Stomach (tissue), 9 donors: ENCODE measurements around the gene CACNA2D3. TPM values are rescaled to one million over a fixed set of nuclear protein-coding genes. Genes with fewer than 3 reads are reported as not detected.

Source experiments
- DNase-seq, 2 donors: peaks; one replicate each; pipeline versions ENCODE4 v3.0.0 to v3.0.0-alpha.2; 2013 to 2019
- H3K27ac ChIP-seq, 5 donors: fragments of 200-600 bp in 4 of 5; sonication (generic) in 4 of 5; one replicate each; pipeline ENCODE4 v1.5.1; 2013 to 2019; ENCODE audit warnings: mild to moderate bottlenecking in 1 of 5, moderate library complexity in 1 of 5
- H3K27me3 ChIP-seq, 3 donors: fragments of 200-600 bp; sonication (generic); one replicate each; pipeline ENCODE4 v1.5.1; 2017 to 2019; ENCODE audit warnings: mixed run types in 1 of 3
- H3K36me3 ChIP-seq, 4 donors: fragments of 200-600 bp; sonication (generic); 1 replicate in 3 of 4; 2 replicates in 1 of 4; pipeline ENCODE4 v1.5.1; 2016 to 2019
- H3K4me1 ChIP-seq, 4 donors: fragments of 200-600 bp; sonication (generic); one replicate each; pipeline ENCODE4 v1.5.1; 2016 to 2019
- H3K4me3 ChIP-seq, 4 donors: fragments of 200-600 bp; sonication (generic) in 3 of 4; one replicate each; pipeline ENCODE4 v1.5.1; 2016 to 2019; ENCODE audit warnings: mild to moderate bottlenecking in 1 of 4
- H3K9me3 ChIP-seq, 4 donors: fragments of 200-600 bp; sonication (generic); one replicate each; pipeline ENCODE4 v1.5.1; 2016 to 2019
- CTCF ChIP-seq, 7 experiments: fragments of 450-650 bp in 4 of 7; fragments of 200-600 bp in 3 of 7; sonication (generic) in 3 of 7; IDR thresholded peaks; one replicate each; pipeline ENCODE4 v1.5.1; 2016 to 2019; ENCODE audit warnings: antibody characterized with exemption in 7 of 7, control low read depth in 2 of 7, mild to moderate bottlenecking in 1 of 7
- EP300 ChIP-seq: sonication (generic); formaldehyde crosslinking; IDR thresholded peaks from one replicate; pipeline ENCODE4 v1.6.1; 2017; ENCODE audit warnings: antibody characterized with exemption
- POLR2A ChIP-seq, 4 donors: fragments of 450-650 bp; IDR thresholded peaks; one replicate each; pipeline ENCODE4 v1.6.1; 2016; ENCODE audit warnings: antibody characterized with exemption in 4 of 4, control low read depth in 2 of 4, mild to moderate bottlenecking in 1 of 4, moderate library complexity in 1 of 4
- POLR2AphosphoS5 ChIP-seq, 3 donors: sonication (generic); formaldehyde crosslinking; IDR thresholded peaks; one replicate each; pipeline ENCODE4 v1.6.1; 2016; ENCODE audit warnings: antibody characterized with exemption in 3 of 3
- WGBS, 5 donors: extraction: QIAGEN DNeasy Blood & Tissue Kit in 3 of 5; methylation state at CpG; one replicate each; pipeline versions ENCODE4 v1.1.5 to v1.1.7; 2013 to 2018; 5-methylcytosine and 5-hydroxymethylcytosine counted together
- intact Hi-C: fragments of 100-400 bp; cut with DNase I; formaldehyde crosslinking; loops from one replicate; pipeline ENCODE4 v1.15.1; 2023; ENCODE audit warnings: low total_unique reads
- polyA plus RNA-seq, 3 donors: library from polyadenylated mRNA; stranded (reverse); fragments of 200-250 nt; gene quantifications; one replicate each; pipeline ENCODE4 v1.2.3, GENCODE V29; 2013
- total RNA-seq, 5 donors: library from RNA; depleted of rRNA; stranded (reverse); fragments of >200 nt; gene quantifications; one replicate each; pipeline versions ENCODE4 v1.1.0 to v1.2.3, GENCODE V29; 2014 to 2016
- donor health status: healthy with polysubstance abuse.
- donor health status: Bipolar disorder and iron deficiency.
- donor health status: healthy.

CACNA2D3 gene
- total and polyA plus RNA-seq, 8 donors = 0.56 to 54.0 (median 2.9) TPM; not detected in 1

DNA sequence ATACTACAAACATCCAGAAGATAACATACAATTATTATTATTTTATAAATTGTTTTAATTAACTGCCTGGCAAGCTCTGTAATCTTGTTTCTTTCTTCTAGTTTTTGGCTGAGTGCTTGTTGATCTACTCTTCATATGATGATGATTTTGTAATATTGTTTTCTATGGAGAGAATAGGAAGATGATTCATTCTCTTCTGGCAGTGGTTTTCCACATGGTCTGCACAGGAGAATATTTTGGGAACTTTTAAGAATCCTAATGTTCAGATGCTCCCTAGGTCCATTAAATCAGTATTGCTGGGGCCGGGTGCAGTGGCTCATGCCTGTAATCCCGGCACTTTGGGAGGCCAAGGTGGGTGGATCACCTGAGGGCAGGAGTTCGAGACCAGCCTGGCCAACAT lies 37.6 kb downstream of the CACNA2D3 start:
- H3K4me3 ChIP-seq = no peak overlapping the region
- 45 to 90% (median 72%) methylated on average over 2 to 3 of the region's 3 CpGs for WGBS, 5 donors
- no peaks in the 10 kb centered on the region for H3K36me3 ChIP-seq
- TF ChIP-seq POLR2AphosphoS5 (IDR thresholded peaks at IDR 0.05) = no peak
- TF ChIP-seq POLR2A (IDR thresholded peaks at IDR 0.05) = no peak
- TF ChIP-seq EP300 = no peak
- no peak for TF ChIP-seq CTCF (IDR thresholded peaks at IDR 0.05)
- no peaks in the 10 kb centered on the region for H3K4me1 ChIP-seq
- H3K27me3 ChIP-seq = no peaks in the 10 kb centered on the region
- intact Hi-C loops = no loop called here
- no peak overlapping the region for H3K27ac ChIP-seq
- no peak for DNase-seq
- no peaks in the 10 kb centered on the region for H3K9me3 ChIP-seq

DNA sequence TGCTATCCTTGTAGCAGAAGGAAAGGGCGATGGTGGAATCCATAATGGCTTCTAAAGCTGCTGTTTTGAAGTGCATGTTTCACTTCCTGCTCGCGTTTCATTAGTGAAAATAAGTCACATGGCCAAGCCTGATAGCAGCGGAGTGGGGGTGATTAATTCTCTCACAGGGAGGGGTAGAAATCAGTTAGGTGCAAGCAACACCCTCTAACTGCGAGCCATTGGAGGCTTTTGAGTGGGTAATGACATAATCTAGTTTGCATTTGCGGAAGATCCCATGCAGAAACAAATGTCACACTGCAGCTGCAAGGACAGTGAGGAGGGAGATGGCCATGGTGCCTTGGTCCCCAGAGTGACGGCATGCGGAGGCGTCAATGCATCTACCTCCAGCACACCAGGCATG lies 41.1 kb downstream of the CACNA2D3 start:
- TF ChIP-seq EP300 (no peak), POLR2A (IDR thresholded peaks at IDR 0.05) (no peak), CTCF (IDR thresholded peaks at IDR 0.05) (no peak), POLR2AphosphoS5 (IDR thresholded peaks at IDR 0.05) (no peak)
- intact Hi-C loops = no loop called here
- Histone ChIP-seq H3K9me3 (no peaks in the 10 kb centered on the region), H3K27me3 (no peaks in the 10 kb centered on the region), H3K4me3 (no peak overlapping the region), H3K36me3 (no peaks in the 10 kb centered on the region), H3K4me1 (no peaks in the 10 kb centered on the region), H3K27ac (no peak overlapping the region)
- WGBS, 5 donors = 76 to 86% (median 85%) methylated on average over 9 of the region's 9 CpGs
- DNase-seq = no peak

DNA sequence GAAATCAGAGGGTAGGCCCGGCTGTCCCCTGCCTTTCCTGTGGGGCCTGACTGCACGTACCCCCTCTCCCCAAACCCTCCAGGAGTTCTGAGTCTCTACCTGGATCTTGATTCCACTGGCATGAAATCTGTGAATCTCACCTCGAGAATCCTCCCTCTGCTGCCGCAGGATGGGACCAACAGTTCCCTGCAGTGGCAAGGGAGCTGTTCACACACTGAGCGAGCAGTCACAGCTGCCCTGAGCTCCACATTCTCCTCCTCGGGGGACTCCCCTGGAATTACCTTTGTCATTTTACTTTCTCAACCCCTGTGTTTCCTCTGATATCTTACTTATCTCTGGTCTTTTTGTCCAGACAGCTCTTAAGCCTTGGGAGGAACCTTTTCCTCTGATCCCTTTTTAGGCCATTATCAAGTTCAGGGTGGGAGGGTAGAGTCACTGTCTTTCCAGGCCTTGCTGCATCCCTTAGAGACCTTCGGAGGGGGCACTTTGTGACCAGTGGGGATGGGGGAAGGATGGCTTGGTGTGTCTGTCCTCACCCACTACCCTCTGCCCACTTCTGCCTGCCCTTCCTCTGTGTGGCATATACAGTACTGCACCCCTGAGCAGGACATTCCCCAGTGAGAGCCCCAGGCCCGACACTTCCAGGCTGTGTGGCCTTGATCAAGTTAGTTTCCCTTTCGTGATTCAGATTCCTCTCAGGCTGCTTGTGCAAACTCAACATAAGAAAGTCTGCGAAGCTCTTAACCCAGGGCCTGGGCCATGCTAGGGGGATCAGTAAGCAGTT lies 42.0 kb downstream of the CACNA2D3 start:
- H3K4me3 ChIP-seq = no peak overlapping the region
- no peaks in the 10 kb centered on the region for H3K27me3 ChIP-seq
- no peaks in the 10 kb centered on the region for H3K36me3 ChIP-seq
- H3K9me3 ChIP-seq = no peaks in the 10 kb centered on the region
- intact Hi-C loops = no loop called here
- TF ChIP-seq EP300 = no peak
- TF ChIP-seq POLR2A (IDR thresholded peaks at IDR 0.05) = no peak
- no peak for TF ChIP-seq CTCF (IDR thresholded peaks at IDR 0.05)
- TF ChIP-seq POLR2AphosphoS5 (IDR thresholded peaks at IDR 0.05) = no peak
- no peak overlapping the region for H3K27ac ChIP-seq
- no peaks in the 10 kb centered on the region for H3K4me1 ChIP-seq
- 63 to 74% (median 68%) methylated on average over 10 of the region's 10 CpGs for WGBS, 5 donors
- DNase-seq = no peak

DNA sequence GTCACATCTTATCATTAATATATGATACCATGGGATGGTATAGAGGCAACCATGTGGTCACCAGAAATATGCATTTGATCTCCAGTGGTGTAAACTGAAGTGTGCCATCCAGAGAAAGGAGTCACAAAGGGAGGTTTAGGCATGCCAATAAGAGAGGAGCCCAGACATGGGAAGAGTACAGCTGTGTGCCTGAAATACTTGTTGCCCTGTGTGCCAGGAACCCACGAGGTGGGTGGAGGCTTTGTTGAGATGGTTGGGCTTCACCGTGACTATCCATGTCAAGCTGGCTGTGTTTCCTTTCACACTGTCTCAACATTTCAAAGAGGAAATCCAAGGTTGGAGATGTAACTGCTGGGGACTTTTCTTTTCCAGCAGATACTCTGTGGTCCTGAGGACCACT lies 43.5 kb downstream of the CACNA2D3 start:
- TF ChIP-seq EP300 (no peak), POLR2AphosphoS5 (IDR thresholded peaks at IDR 0.05) (no peak), CTCF (IDR thresholded peaks at IDR 0.05) (no peak), POLR2A (IDR thresholded peaks at IDR 0.05) (no peak)
- intact Hi-C loops = no loop called here
- H3K27me3 ChIP-seq = no peaks in the 10 kb centered on the region
- no peak overlapping the region for H3K27ac ChIP-seq
- WGBS, 5 donors = 52 to 66% (median 63%) methylated on average over 2 of the region's 2 CpGs
- H3K4me1 ChIP-seq = no peaks in the 10 kb centered on the region
- no peaks in the 10 kb centered on the region for H3K36me3 ChIP-seq
- H3K4me3 ChIP-seq = no peak overlapping the region
- H3K9me3 ChIP-seq = no peaks in the 10 kb centered on the region
- no peak for DNase-seq
